GM23338 (cell line): ENCODE data around the gene GHSR.

Source experiments
- CTCF ChIP-seq, 2 experiments: fragments of 200-600 bp in 1 of 2; sonication (generic) in 1 of 2; conservative IDR thresholded peaks; 2 replicates each; pipeline versions ENCODE4 v1.5.1 to v1.6.1; 2016 to 2017; ENCODE audit warnings: antibody characterized with exemption in 2 of 2, low read depth in 2 of 2, mild to moderate bottlenecking in 2 of 2, moderate library complexity in 1 of 2
- EZH2 ChIP-seq: fragments of 200-600 bp; sonication (generic); IDR thresholded peaks from one replicate; pipeline ENCODE4 v1.8.0; 2017; ENCODE audit warnings: antibody characterized with exemption, mild to moderate bottlenecking, low read depth; ENCODE audit not compliant: unreplicated experiment
- JUNB ChIP-seq: IDR thresholded peaks from one replicate; pipeline ENCODE4 v1.6.1; 2016; ENCODE audit warnings: antibody characterized with exemption; ENCODE audit not compliant: unreplicated experiment

DNA sequence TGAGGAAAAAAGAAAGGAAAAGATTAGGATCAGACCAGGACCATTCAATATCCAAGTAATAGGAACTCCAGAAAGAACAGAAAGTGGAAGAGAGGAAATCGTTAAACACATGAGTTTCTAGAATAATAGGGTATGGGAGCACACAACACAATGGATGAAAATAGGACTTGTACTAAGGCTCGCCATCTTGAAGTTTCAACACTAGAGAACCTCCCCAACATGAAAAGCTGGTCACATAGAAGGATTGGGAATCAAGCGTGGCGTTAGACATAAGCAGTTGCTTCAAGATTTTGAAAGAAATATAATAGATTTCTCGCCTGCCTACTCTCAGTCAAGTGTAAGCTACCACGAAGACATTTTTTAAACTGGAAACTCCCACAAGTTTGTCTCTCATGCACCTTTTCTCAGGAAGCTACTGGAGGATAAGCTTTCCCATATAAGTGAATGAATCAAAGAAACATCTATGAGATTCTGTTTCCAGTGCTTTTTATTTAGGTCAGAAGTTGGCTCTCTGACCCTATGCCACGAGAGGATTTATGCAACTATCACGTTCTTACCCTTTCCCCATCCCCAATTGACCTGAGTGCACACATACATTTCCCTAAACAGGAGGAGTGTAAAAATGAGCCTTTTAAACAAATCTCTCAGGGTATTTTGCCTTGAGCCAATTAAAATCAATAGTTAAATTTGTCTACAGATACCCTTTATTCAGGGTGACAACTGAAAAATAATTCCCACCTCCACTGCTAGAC, 45.2 kb downstream of the GHSR start:
- TF ChIP-seq CTCF (conservative IDR thresholded peaks at IDR 0.05; ENCODE audit: low read depth in 2 of 2) (no peak), JUNB (no peak), EZH2 (no peak)
